Mesothelial cell of epicardium (in vitro differentiated cells): Measurements from ENCODE around the gene GOLGB1. TPM values are rescaled to one million over a fixed set of nuclear protein-coding genes. Genes with fewer than 3 reads are reported as not detected.

Source experiments
- DNase-seq, 2 experiments: peaks; one replicate each; pipeline ENCODE4 v3.0.0; 2021; ENCODE audit warnings: low spot score in 2 of 2; ENCODE audit not compliant: unreplicated experiment in 2 of 2
- H3K27ac Mint-ChIP-seq: 2 replicates; pipeline ENCODE4 v1.8.0; 2021; ENCODE audit warnings: mixed read lengths
- H3K27me3 Mint-ChIP-seq: 2 replicates; pipeline ENCODE4 v1.8.0; 2021; ENCODE audit warnings: low read depth, mixed read lengths
- H3K36me3 Mint-ChIP-seq: 2 replicates; pipeline ENCODE4 v1.8.0; 2021; ENCODE audit warnings: mixed read lengths
- H3K4me1 Mint-ChIP-seq: 2 replicates; pipeline ENCODE4 v1.8.0; 2021; ENCODE audit warnings: mixed read lengths
- H3K4me3 Mint-ChIP-seq: 2 replicates; pipeline ENCODE4 v1.8.0; 2021; ENCODE audit warnings: mild to moderate bottlenecking, moderate library complexity, mixed read lengths
- H3K9me3 Mint-ChIP-seq: 2 replicates; pipeline ENCODE4 v1.8.0; 2021; ENCODE audit warnings: mixed read lengths
- total RNA-seq: library from RNA; stranded (reverse); gene quantifications from 3 replicates; pipeline ENCODE4 v1.2.1, GENCODE V29; 2021
- TF ChIP-seq, protein P1 (sequence below): fragments of 200-600 bp; sonication (generic); IDR thresholded peaks from one replicate; pipeline ENCODE4 v1.5.0; 2021; ENCODE audit warnings: antibody characterized with exemption; ENCODE audit not compliant: unreplicated experiment

The GOLGB1 gene
- total RNA-seq, 1 donor from 2014 or later: 79.4 TPM

DNA sequence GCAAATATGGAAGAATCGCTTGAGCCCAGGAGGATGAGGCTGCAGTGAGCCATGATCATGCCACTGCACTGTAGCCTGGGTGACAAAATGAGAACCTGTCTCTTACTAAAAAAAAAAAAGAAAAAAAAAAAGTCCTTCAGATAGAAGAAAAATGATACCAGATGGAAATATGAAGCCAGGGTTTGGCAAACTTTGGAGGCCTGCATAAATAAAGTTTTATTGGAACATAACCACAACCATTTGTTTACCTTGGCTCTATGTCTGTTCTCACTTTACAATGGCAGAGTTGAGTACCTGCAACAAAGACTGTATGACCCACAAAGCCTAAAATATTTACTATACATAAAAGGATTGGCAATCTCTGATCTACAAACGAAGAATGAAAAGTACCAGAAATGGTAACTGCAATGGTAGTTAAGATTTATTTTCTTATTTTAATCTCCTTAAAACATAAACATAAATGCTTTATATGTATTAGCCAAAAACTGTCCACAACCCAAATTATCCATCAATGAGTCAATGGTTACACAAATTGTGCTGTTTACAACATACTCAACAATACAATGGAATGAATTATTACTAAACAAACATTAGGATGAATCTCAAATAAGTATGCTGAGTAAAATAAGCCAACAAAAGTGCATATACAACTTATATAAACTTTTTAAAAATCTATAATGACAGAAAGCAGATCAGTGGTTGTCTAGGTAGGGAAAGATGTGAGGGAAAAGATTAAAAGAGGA, 41.8 kb downstream of the GOLGB1 start:
- TF ChIP-seq, protein P1, sequence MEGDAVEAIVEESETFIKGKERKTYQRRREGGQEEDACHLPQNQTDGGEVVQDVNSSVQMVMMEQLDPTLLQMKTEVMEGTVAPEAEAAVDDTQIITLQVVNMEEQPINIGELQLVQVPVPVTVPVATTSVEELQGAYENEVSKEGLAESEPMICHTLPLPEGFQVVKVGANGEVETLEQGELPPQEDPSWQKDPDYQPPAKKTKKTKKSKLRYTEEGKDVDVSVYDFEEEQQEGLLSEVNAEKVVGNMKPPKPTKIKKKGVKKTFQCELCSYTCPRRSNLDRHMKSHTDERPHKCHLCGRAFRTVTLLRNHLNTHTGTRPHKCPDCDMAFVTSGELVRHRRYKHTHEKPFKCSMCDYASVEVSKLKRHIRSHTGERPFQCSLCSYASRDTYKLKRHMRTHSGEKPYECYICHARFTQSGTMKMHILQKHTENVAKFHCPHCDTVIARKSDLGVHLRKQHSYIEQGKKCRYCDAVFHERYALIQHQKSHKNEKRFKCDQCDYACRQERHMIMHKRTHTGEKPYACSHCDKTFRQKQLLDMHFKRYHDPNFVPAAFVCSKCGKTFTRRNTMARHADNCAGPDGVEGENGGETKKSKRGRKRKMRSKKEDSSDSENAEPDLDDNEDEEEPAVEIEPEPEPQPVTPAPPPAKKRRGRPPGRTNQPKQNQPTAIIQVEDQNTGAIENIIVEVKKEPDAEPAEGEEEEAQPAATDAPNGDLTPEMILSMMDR: no peak
- no peak overlapping the region for H3K27ac Mint-ChIP-seq
- no peak overlapping the region for H3K4me3 Mint-ChIP-seq
- DNase-seq: no peak
- no peaks in the 10 kb centered on the region for H3K27me3 Mint-ChIP-seq
- H3K4me1 Mint-ChIP-seq: no peaks in the 10 kb centered on the region
- H3K36me3 Mint-ChIP-seq: peaks cover 59% of the 10 kb centered on the region
- peaks cover 18% of the 10 kb centered on the region for H3K9me3 Mint-ChIP-seq

- peaks cover 18% of the 10 kb centered on the region for H3K9me3 Mint-ChIP-seq
- H3K4me3 Mint-ChIP-seq: no peak overlapping the region
- H3K4me1 Mint-ChIP-seq: no peaks in the 10 kb centered on the region
- TF ChIP-seq, protein P1: no peak
- no peak overlapping the region for H3K27ac Mint-ChIP-seq
- H3K27me3 Mint-ChIP-seq: no peaks in the 10 kb centered on the region
- H3K36me3 Mint-ChIP-seq: peaks cover 57% of the 10 kb centered on the region
- DNase-seq: no peak
These were observed 44.0 kb downstream of the GOLGB1 start for GRCh38 chr3:121705541-121705940.

- TF ChIP-seq, protein P1: no peak
- H3K27ac Mint-ChIP-seq: no peak overlapping the region
- no peaks in the 10 kb centered on the region for H3K4me1 Mint-ChIP-seq
- H3K4me3 Mint-ChIP-seq: no peak overlapping the region
- H3K27me3 Mint-ChIP-seq: no peaks in the 10 kb centered on the region
- no peak for DNase-seq
- H3K36me3 Mint-ChIP-seq: peaks cover 45% of the 10 kb centered on the region
- H3K9me3 Mint-ChIP-seq: peaks cover 14% of the 10 kb centered on the region
These were observed 45.6 kb downstream of the GOLGB1 start for GRCh38 chr3:121703973-121704372.

DNA sequence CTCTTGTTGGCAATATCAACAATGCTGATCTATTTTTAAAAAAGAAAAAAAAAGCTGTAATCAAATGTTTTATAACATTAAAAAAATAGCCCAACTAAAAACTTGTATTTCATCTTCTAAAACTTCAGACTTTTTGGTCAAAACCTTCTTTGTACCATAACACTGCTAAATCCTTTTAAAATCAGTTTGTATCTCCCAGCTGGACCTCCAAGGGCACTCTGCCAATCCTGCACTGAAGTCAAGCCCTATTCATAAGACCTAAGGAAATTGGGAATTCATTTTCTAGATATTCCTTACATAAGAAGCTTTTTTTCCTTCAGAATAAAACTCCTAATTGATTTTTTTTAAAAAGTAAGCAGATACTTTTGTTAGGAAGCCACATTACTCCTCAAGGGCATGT, 50.6 kb downstream of the GOLGB1 start:
- Mint-ChIP-seq H3K9me3 (peaks cover 2% of the 10 kb centered on the region), H3K27ac (no peak overlapping the region), H3K27me3 (no peaks in the 10 kb centered on the region), H3K36me3 (peaks cover 34% of the 10 kb centered on the region), H3K4me1 (no peaks in the 10 kb centered on the region), H3K4me3 (no peak overlapping the region)
- TF ChIP-seq, protein P1: no peak
- no peak for DNase-seq

- DNase-seq: no peak
- Mint-ChIP-seq H3K4me1 (no peaks in the 10 kb centered on the region), H3K9me3 (no peaks in the 10 kb centered on the region), H3K36me3 (peaks cover 31% of the 10 kb centered on the region), H3K4me3 (no peak overlapping the region), H3K27ac (no peak overlapping the region), H3K27me3 (no peaks in the 10 kb centered on the region)
- TF ChIP-seq, protein P1: no peak
These were observed 51.1 kb downstream of the GOLGB1 start for GRCh38 chr3:121698476-121698875.
